Activated CD4-positive, alpha-beta memory T cell treated with anti-CD3 and anti-CD28 coated beads for 36 hours (primary cell): Measurements from ENCODE around the gene SCD5. TPM values are rescaled to one million over a fixed set of nuclear protein-coding genes. Genes with fewer than 3 reads are reported as not detected.

ENCODE experiments used
- CTCF ChIA-PET: fragments of 350-600 bp; sonication (Branson Sonifier 250); formaldehyde crosslinking; loops from one replicate; lab custom pipeline; 2021; ENCODE audit warnings: antibody characterized with exemption, inconsistent platforms; lab: Charles Lee
- POLR2A ChIA-PET: fragments of 350-600 bp; sonication (Branson Sonifier 250); formaldehyde crosslinking; loops from one replicate; lab custom pipeline; 2021; ENCODE audit warnings: antibody characterized with exemption; lab: Charles Lee
- DNase-seq: peaks from one replicate; pipeline ENCODE4 v3.0.0-alpha.2; 2020
- H3K27ac Mint-ChIP-seq: one replicate; pipeline ENCODE4 v1.8.0; 2021; ENCODE audit warnings: mixed read lengths
- H3K27me3 Mint-ChIP-seq: one replicate; pipeline ENCODE4 v1.8.0; 2021; ENCODE audit warnings: mixed read lengths
- H3K36me3 Mint-ChIP-seq: one replicate; pipeline ENCODE4 v1.8.0; 2021; ENCODE audit warnings: mixed read lengths
- H3K4me1 Mint-ChIP-seq: one replicate; pipeline ENCODE4 v1.8.0; 2021; ENCODE audit warnings: low read depth, mixed read lengths
- H3K4me3 Mint-ChIP-seq: one replicate; pipeline ENCODE4 v1.8.0; 2021; ENCODE audit warnings: mild to moderate bottlenecking, mixed read lengths
- H3K9me3 Mint-ChIP-seq: one replicate; pipeline ENCODE4 v1.8.0; 2021; ENCODE audit warnings: mixed read lengths
- intact Hi-C: fragments of 100-400 bp; cut with micrococcal nuclease; formaldehyde crosslinking; loops from one replicate; pipeline ENCODE4 v1.15.1; 2023
- total RNA-seq, 2 experiments: library from RNA; stranded (reverse); gene quantifications; one replicate each; pipeline ENCODE4 v1.2.3, GENCODE V29; 2021

Gene SCD5
- total RNA-seq, 2 experiments from 2014 or later: 0.12 to 0.14 TPM

- Mint-ChIP-seq H3K27ac (no peak overlapping the region), H3K27me3 (peaks cover 1% of the 10 kb centered on the region), H3K4me3 (no peak overlapping the region), H3K4me1 (no peaks in the 10 kb centered on the region), H3K9me3 (no peaks in the 10 kb centered on the region), H3K36me3 (no peaks in the 10 kb centered on the region)
- intact Hi-C loops: no loop called here
- CTCF ChIA-PET: interaction anchor here (1.0 kb wide), 1 partner anchor 15 kb away, joined by 3 read pairs; no protein-coding TSS in a partner anchor
- DNase-seq: no peak
- POLR2A ChIA-PET: no interaction called here
Observed at GRCh38 chr4:82753725-82754410, 44.7 kb downstream of the SCD5 start.

- POLR2A ChIA-PET: no interaction called here
- Mint-ChIP-seq H3K27ac (no peak overlapping the region), H3K9me3 (no peaks in the 10 kb centered on the region), H3K36me3 (no peaks in the 10 kb centered on the region), H3K4me1 (no peaks in the 10 kb centered on the region), H3K4me3 (no peak overlapping the region), H3K27me3 (peaks cover 1% of the 10 kb centered on the region)
- intact Hi-C loops: no loop called here
- CTCF ChIA-PET: interaction anchor here (1.0 kb wide), 1 partner anchor 14 kb away, joined by 3 read pairs; no protein-coding TSS in a partner anchor
- no peak for DNase-seq
Observed at GRCh38 chr4:82753238-82753637, 45.4 kb downstream of the SCD5 start.

GRCh38 chr4:82748810-82749470 lies 49.7 kb downstream of the SCD5 start:
- H3K27ac Mint-ChIP-seq: no peak overlapping the region

GRCh38 chr4:82747686-82748575 lies 50.7 kb downstream of the SCD5 start:
- no peaks in the 10 kb centered on the region for H3K4me1 Mint-ChIP-seq
- no peaks in the 10 kb centered on the region for H3K36me3 Mint-ChIP-seq
- no peak overlapping the region for H3K27ac Mint-ChIP-seq
- CTCF ChIA-PET: interaction anchor here (1.6 kb wide), 1 partner anchor 9 kb away, joined by 9 read pairs; no protein-coding TSS in a partner anchor
- no peaks in the 10 kb centered on the region for H3K9me3 Mint-ChIP-seq
- H3K4me3 Mint-ChIP-seq: no peak overlapping the region
- POLR2A ChIA-PET: no interaction called here
- H3K27me3 Mint-ChIP-seq: peaks cover 14% of the 10 kb centered on the region
- DNase-seq: no peak
- intact Hi-C loops: no loop called here

More at GRCh38 chr4:82748810-82749470, 49.7 kb downstream of the SCD5 start:
- Mint-ChIP-seq H3K9me3 (no peaks in the 10 kb centered on the region), H3K4me1 (no peaks in the 10 kb centered on the region), H3K36me3 (no peaks in the 10 kb centered on the region), H3K4me3 (no peak overlapping the region), H3K27me3 (peaks cover 16% of the 10 kb centered on the region)
- no peak for DNase-seq
- ChIA-PET CTCF (interaction anchor here (1.6 to 1.7 kb wide), 2 partner anchors 10 kb away, joined by 7 to 9 read pairs; no protein-coding TSS in a partner anchor), POLR2A (no interaction called here)
- intact Hi-C loops: no loop called here

- DNase-seq: no peak
- POLR2A ChIA-PET: no interaction called here
- no peaks in the 10 kb centered on the region for H3K4me1 Mint-ChIP-seq
- no peaks in the 10 kb centered on the region for H3K36me3 Mint-ChIP-seq
- peaks cover 17% of the 10 kb centered on the region for H3K27me3 Mint-ChIP-seq
- no peak overlapping the region for H3K27ac Mint-ChIP-seq
- intact Hi-C loops: no loop called here
- no peaks in the 10 kb centered on the region for H3K9me3 Mint-ChIP-seq
- CTCF ChIA-PET: interaction anchor here (1.6 kb wide), 1 partner anchor 8 kb away, joined by 9 read pairs; no protein-coding TSS in a partner anchor
- H3K4me3 Mint-ChIP-seq: no peak overlapping the region
Observed at GRCh38 chr4:82746705-82747574, 51.7 kb downstream of the SCD5 start.

- Mint-ChIP-seq H3K4me1 (no peaks in the 10 kb centered on the region), H3K27ac (no peak overlapping the region), H3K4me3 (no peak overlapping the region), H3K9me3 (no peaks in the 10 kb centered on the region), H3K36me3 (no peaks in the 10 kb centered on the region), H3K27me3 (peaks cover 18% of the 10 kb centered on the region)
- ChIA-PET POLR2A (no interaction called here), CTCF (no interaction called here)
- DNase-seq: no peak
- intact Hi-C loops: no loop called here
Observed at GRCh38 chr4:82745173-82745842, 53.3 kb downstream of the SCD5 start.

GRCh38 chr4:82744284-82744968 lies 54.2 kb downstream of the SCD5 start:
- DNase-seq: no peak
- Mint-ChIP-seq H3K9me3 (no peaks in the 10 kb centered on the region), H3K4me1 (no peaks in the 10 kb centered on the region), H3K27me3 (peaks cover 18% of the 10 kb centered on the region), H3K27ac (no peak overlapping the region), H3K4me3 (no peak overlapping the region), H3K36me3 (no peaks in the 10 kb centered on the region)
- ChIA-PET POLR2A (no interaction called here), CTCF (no interaction called here)
- intact Hi-C loops: no loop called here

- Mint-ChIP-seq H3K27me3 (peaks cover 11% of the 10 kb centered on the region), H3K4me3 (no peak overlapping the region), H3K4me1 (no peaks in the 10 kb centered on the region), H3K36me3 (no peaks in the 10 kb centered on the region), H3K27ac (no peak overlapping the region), H3K9me3 (no peaks in the 10 kb centered on the region)
- ChIA-PET CTCF (interaction anchor here (0.6 kb wide), 2 partner anchors 64 to 135 kb away, joined by 3 read pairs; no protein-coding TSS in a partner anchor), POLR2A (no interaction called here)
- intact Hi-C loops: no loop called here
- DNase-seq: no peak
Observed at GRCh38 chr4:82741188-82741587, 57.4 kb downstream of the SCD5 start.

- DNase-seq: peak; percentile 87
- ChIA-PET POLR2A (no interaction called here), CTCF (interaction anchor here (0.6 to 2.5 kb wide), 44 partner anchors 8 to 387 kb away, joined by 3 to 31 read pairs (median 4); no protein-coding TSS in a partner anchor)
- Mint-ChIP-seq H3K36me3 (no peaks in the 10 kb centered on the region), H3K4me3 (no peak overlapping the region), H3K9me3 (no peaks in the 10 kb centered on the region), H3K27me3 (peaks cover 5% of the 10 kb centered on the region), H3K27ac (no peak overlapping the region), H3K4me1 (no peaks in the 10 kb centered on the region)
- intact Hi-C loops: loop anchor here (1.0 to 10.0 kb wide), 2 partner anchors 277 to 455 kb away; no protein-coding TSS in a partner anchor
Observed at GRCh38 chr4:82739287-82740190, 59.1 kb downstream of the SCD5 start.
